GM21526 (cell line): ENCODE data around the gene DEFB124.
"Not testable (repeated sequence)": the region's sequence is repeated elsewhere in the genome, so short reads cannot be mapped to it uniquely, and the experiment has no call there.

Experiments used
- ATAC-seq: cut with Tn5 transposase; IDR thresholded peaks from one replicate; pipeline ENCODE4 v1.9.1; 2021; ENCODE audit warnings: moderate library complexity; ENCODE audit not compliant: unreplicated experiment, low FRiP score

DEFB124 gene

GRCh38 chr20:31427576-31427975, 47.4 kb downstream of the DEFB124 start:
- ATAC-seq, result not testable (repeated sequence)

GRCh38 chr20:31426891-31427551, 47.9 kb downstream of the DEFB124 start:
- ATAC-seq, result not testable (repeated sequence)

- ATAC-seq, result no peak
Measured at GRCh38 chr20:31425797-31426196, 49.1 kb downstream of the DEFB124 start.

GRCh38 chr20:31418307-31418706, 56.6 kb downstream of the DEFB124 start:
- ATAC-seq, result no peak

- no peak for ATAC-seq
Measured at GRCh38 chr20:31415653-31416052, 59.3 kb downstream of the DEFB124 start.
